DND-41 (cell line): ENCODE results near the gene ULBP1.

Experiments
- ATAC-seq: fragments of 200-7000 bp; cut with Tn5 transposase; 3 replicates; pipeline ENCODE4 v1.9.1; 2021; ENCODE audit warnings: low read depth; ENCODE audit not compliant: insufficient read depth
- DNase-seq: peaks from one replicate; pipeline ENCODE4 v3.0.0-alpha.2; 2020
- H2AFZ ChIP-seq: 2 replicates; pipeline ENCODE4 v1.6.0; 2012; ENCODE audit warnings: low read depth, low read length
- H3K27ac ChIP-seq: 2 replicates; pipeline ENCODE4 v1.5.1; 2012; ENCODE audit warnings: low read length, inconsistent platforms
- H3K27me3 ChIP-seq: fragments of 200-600 bp; sonication (generic); 2 replicates; pipeline ENCODE4 v1.6.0; 2012; ENCODE audit warnings: low read length, mild to moderate bottlenecking, inconsistent platforms; ENCODE audit not compliant: insufficient read depth, poor library complexity
- H3K36me3 ChIP-seq: 2 replicates; pipeline ENCODE4 v1.5.1; 2012; ENCODE audit warnings: low read length, inconsistent platforms; ENCODE audit not compliant: insufficient read depth
- H3K4me1 ChIP-seq: 2 replicates; pipeline ENCODE4 v1.5.1; 2012; ENCODE audit warnings: mild to moderate bottlenecking, low read length; ENCODE audit not compliant: insufficient read depth
- H3K4me2 ChIP-seq: 2 replicates; pipeline ENCODE4 v1.6.0; 2012; ENCODE audit warnings: mild to moderate bottlenecking, moderate library complexity, low read length, inconsistent platforms; ENCODE audit not compliant: insufficient read depth
- H3K4me3 ChIP-seq, 2 experiments: fragments of 200-600 bp in 1 of 2; shearing (Covaris generic) in 1 of 2; 2 replicates each; pipeline ENCODE4 v1.5.1; 2012 to 2016; ENCODE audit warnings: inconsistent platforms in 2 of 2, low read length in 2 of 2, mild to moderate bottlenecking in 2 of 2, low read depth in 1 of 2, moderate library complexity in 1 of 2
- H3K79me2 ChIP-seq: 2 replicates; pipeline ENCODE4 v1.6.0; 2012; ENCODE audit warnings: low read length, inconsistent platforms; ENCODE audit not compliant: insufficient read depth
- H3K9ac ChIP-seq: 2 replicates; pipeline ENCODE4 v1.6.0; 2012; ENCODE audit warnings: low read depth, mild to moderate bottlenecking, inconsistent platforms, low read length, moderate library complexity
- H3K9me3 ChIP-seq: 2 replicates; pipeline ENCODE4 v1.5.1; 2012; ENCODE audit warnings: low read length, moderate library complexity, mild to moderate bottlenecking, inconsistent platforms; ENCODE audit not compliant: insufficient read depth, severe bottlenecking
- H4K20me1 ChIP-seq: 2 replicates; pipeline ENCODE4 v1.6.0; 2012; ENCODE audit warnings: low read length; ENCODE audit not compliant: insufficient read depth
- EZH2 ChIP-seq: IDR thresholded peaks from 3 replicates; pipeline ENCODE4 v1.6.1; 2012; ENCODE audit warnings: borderline replicate concordance, low read depth, mild to moderate bottlenecking, moderate library complexity, low read length, inconsistent platforms; ENCODE audit not compliant: severe bottlenecking
- TF ChIP-seq, protein P1 (sequence below): IDR thresholded peaks from 2 replicates; pipeline ENCODE4 v1.5.1; 2012; ENCODE audit warnings: borderline replicate concordance, low read length, moderate library complexity, mild to moderate bottlenecking; ENCODE audit not compliant: poor library complexity, severe bottlenecking; ENCODE audit errors: extremely low read depth

Gene ULBP1

DNA sequence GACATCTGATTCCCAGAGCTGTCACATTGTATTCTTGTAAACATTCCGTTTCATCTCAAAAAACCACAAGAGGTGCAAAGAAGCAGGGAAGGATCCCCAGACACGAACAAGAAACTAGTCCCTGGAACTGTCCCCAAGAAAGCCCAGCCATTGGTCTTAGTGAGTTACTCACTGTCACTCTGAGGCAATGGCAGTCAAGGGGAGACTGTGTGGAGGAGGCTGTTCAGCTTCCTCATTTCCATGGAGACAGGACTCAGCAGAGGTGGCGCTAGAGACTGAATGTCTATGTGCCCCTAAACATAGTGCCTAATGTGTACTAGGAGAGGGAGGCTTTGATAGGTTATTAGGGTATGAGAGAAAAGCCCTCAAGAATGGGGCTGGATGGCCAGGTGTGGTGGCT lies 11.1 kb downstream of the ULBP1 start:
- Histone ChIP-seq H3K79me2 (no peaks in the 10 kb centered on the region), H3K27me3 (peaks cover 3% of the 10 kb centered on the region), H3K9ac (no peak overlapping the region), H3K4me1 (no peaks in the 10 kb centered on the region), H3K36me3 (no peaks in the 10 kb centered on the region), H3K4me3 (no peak overlapping the region), H4K20me1 (no peaks in the 10 kb centered on the region), H3K9me3 (no peaks in the 10 kb centered on the region), H2AFZ (no peak overlapping the region), H3K27ac (no peak overlapping the region), H3K4me2 (no peak overlapping the region)
- DNase-seq (no peak), ATAC-seq (peak; percentile 37; the same call in 1 of the 3 replicates)
- TF ChIP-seq, protein P1, sequence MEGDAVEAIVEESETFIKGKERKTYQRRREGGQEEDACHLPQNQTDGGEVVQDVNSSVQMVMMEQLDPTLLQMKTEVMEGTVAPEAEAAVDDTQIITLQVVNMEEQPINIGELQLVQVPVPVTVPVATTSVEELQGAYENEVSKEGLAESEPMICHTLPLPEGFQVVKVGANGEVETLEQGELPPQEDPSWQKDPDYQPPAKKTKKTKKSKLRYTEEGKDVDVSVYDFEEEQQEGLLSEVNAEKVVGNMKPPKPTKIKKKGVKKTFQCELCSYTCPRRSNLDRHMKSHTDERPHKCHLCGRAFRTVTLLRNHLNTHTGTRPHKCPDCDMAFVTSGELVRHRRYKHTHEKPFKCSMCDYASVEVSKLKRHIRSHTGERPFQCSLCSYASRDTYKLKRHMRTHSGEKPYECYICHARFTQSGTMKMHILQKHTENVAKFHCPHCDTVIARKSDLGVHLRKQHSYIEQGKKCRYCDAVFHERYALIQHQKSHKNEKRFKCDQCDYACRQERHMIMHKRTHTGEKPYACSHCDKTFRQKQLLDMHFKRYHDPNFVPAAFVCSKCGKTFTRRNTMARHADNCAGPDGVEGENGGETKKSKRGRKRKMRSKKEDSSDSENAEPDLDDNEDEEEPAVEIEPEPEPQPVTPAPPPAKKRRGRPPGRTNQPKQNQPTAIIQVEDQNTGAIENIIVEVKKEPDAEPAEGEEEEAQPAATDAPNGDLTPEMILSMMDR = no peak
- TF ChIP-seq EZH2 = no peak

GRCh38 chr6:149975400-149975799 lies 11.7 kb downstream of the ULBP1 start:
- Histone ChIP-seq H3K79me2 (no peaks in the 10 kb centered on the region), H3K9ac (no peak overlapping the region), H3K4me2 (no peak overlapping the region), H3K27me3 (peaks cover 3% of the 10 kb centered on the region), H2AFZ (no peak overlapping the region), H3K36me3 (no peaks in the 10 kb centered on the region), H3K4me1 (no peaks in the 10 kb centered on the region), H3K27ac (no peak overlapping the region), H4K20me1 (no peaks in the 10 kb centered on the region), H3K9me3 (no peaks in the 10 kb centered on the region), H3K4me3 (no peak overlapping the region)
- ATAC-seq (no peak), DNase-seq (no peak)
- TF ChIP-seq, protein P1 = no peak
- no peak for TF ChIP-seq EZH2

DNA sequence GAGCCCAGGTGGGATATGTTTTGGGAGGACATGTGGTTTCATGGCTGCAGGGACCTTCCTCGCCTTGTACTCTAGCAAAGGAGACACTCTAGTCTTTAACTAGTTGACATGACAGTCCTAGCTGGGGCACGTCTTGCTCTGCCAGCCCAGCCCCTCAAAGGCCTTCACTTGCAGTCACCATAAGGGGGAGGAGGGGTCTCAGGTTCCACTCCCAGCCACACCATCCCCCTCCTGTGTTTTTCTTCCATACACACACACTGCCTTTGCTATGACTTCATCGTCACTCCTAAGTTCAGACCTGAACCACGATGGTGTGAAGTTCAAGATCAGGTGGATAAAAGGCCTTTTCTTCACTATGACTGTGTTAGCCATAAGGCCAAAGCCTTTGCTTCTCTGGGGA lies 13.5 kb downstream of the ULBP1 start:
- Histone ChIP-seq H3K4me1 (no peaks in the 10 kb centered on the region), H2AFZ (no peak overlapping the region), H4K20me1 (no peaks in the 10 kb centered on the region), H3K36me3 (no peaks in the 10 kb centered on the region), H3K27ac (no peak overlapping the region), H3K79me2 (no peaks in the 10 kb centered on the region), H3K4me3 (no peak overlapping the region), H3K9me3 (no peaks in the 10 kb centered on the region), H3K9ac (no peak overlapping the region), H3K4me2 (no peak overlapping the region), H3K27me3 (peaks cover 3% of the 10 kb centered on the region)
- DNase-seq = no peak
- TF ChIP-seq, protein P1 = no peak
- no peak for TF ChIP-seq EZH2
- ATAC-seq = no peak

- H3K27me3 ChIP-seq = peaks cover 3% of the 10 kb centered on the region
- no peak overlapping the region for H3K9ac ChIP-seq
- H3K36me3 ChIP-seq = no peaks in the 10 kb centered on the region
- H3K4me1 ChIP-seq = no peaks in the 10 kb centered on the region
- H3K79me2 ChIP-seq = no peaks in the 10 kb centered on the region
- H3K4me3 ChIP-seq = no peak overlapping the region
- H3K9me3 ChIP-seq = no peaks in the 10 kb centered on the region
- DNase-seq (no peak), ATAC-seq (no peak)
- H3K4me2 ChIP-seq = no peak overlapping the region
- H4K20me1 ChIP-seq = no peaks in the 10 kb centered on the region
- TF ChIP-seq, protein P1 = no peak
- no peak for TF ChIP-seq EZH2
- no peak overlapping the region for H3K27ac ChIP-seq
- no peak overlapping the region for H2AFZ ChIP-seq
Observed at GRCh38 chr6:149978610-149979009, 14.9 kb downstream of the ULBP1 start.
